HG02885 (cell line): ENCODE measurements around the gene GREM2.

Experiments used
- ATAC-seq: cut with Tn5 transposase; IDR thresholded peaks from one replicate; pipeline ENCODE4 v1.9.1; 2021; ENCODE audit warnings: mild to moderate bottlenecking; ENCODE audit not compliant: unreplicated experiment, poor library complexity

The GREM2 gene

DNA sequence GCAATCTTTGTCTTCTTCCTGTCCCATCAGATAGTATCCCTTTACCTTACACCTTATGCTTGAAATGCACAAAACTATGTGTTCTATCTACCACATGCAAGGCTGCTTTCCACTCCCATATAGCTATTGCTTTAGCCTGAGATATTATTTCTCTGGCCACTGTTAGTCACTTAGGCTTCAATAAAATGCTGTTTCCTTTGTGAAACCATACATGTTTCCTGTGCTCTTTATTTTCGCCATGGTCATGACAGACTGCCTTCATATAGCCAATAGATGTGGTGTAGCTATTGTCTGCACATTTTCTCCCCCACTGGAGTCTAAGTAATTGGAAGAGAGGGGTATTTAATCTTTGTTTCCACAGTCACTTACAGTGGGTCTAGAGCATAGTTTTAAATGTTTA lies 108.4 kb downstream of the GREM2 start:
- ATAC-seq, result no peak

GRCh38 chr1:240503036-240503435 lies 108.9 kb downstream of the GREM2 start:
- no peak for ATAC-seq

DNA sequence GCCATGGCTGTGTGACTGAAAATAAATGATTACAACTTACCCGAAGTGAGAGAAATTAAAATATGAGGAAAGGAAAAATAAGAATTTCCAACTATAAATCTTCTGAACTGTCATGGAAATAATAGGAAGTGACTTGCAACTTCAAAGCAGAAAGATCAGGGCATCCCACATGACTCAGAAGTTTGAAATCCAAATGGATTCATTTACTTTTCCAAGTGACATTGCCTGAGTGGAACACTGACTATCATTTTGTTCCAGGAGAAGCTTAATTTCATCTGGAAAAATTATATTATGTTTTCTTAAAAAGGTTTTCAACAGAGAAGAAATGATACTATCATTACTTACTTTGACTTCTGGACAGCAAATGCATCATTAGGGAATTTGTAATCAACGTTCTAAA lies 110.8 kb downstream of the GREM2 start:
- no peak for ATAC-seq

- ATAC-seq, result no peak
These were observed 111.3 kb downstream of the GREM2 start for GRCh38 chr1:240500647-240501046.

DNA sequence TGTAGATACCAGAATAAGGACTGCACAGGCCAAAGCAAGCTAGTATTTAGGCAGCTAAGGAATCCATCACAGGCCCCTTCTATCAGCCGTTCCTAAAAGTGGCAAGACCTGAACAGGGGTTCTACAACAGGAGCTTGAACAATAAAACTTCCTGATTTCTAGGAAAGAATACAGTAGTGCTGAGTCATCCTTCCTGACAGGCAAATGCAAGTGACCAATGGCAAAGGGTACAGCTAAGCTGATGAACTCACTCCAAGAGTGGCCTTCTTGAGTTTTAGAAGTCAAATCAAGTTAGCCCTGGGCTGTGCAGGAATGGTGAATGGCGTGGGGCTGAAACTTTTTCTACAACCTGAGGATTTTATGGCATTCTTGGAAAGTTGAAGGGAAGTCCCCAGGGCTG lies 112.9 kb downstream of the GREM2 start:
- no peak for ATAC-seq

DNA sequence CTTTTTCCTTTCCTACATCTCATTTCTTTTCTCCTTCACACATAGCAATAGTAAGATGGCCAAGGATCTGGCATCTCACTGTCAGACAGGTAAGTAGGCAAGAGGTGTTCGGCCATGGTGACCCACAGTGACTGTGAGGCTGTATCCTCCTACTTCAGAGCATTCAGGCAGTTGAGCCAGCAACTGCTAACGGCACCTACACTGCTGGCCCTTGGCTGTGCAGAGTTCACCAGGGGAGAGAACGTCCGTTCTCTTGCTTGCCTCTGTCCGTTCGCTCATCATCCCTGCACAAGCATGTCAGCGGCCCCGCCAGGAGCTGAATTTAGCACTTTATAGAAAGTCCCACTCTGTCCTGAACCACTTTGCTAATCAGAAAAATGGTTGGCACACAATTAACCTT lies 113.6 kb downstream of the GREM2 start:
- ATAC-seq, result no peak

- ATAC-seq, result no peak
These were observed 114.0 kb downstream of the GREM2 start for GRCh38 chr1:240497908-240498307.

- ATAC-seq, result no peak
These were observed 115.0 kb downstream of the GREM2 start for GRCh38 chr1:240496941-240497340.

- ATAC-seq, result no peak
These were observed 115.6 kb downstream of the GREM2 start for GRCh38 chr1:240496356-240496755.

GRCh38 chr1:240495601-240496000 lies 116.4 kb downstream of the GREM2 start:
- ATAC-seq, result no peak

- no peak for ATAC-seq
These were observed 119.0 kb downstream of the GREM2 start for GRCh38 chr1:240492832-240493440.

DNA sequence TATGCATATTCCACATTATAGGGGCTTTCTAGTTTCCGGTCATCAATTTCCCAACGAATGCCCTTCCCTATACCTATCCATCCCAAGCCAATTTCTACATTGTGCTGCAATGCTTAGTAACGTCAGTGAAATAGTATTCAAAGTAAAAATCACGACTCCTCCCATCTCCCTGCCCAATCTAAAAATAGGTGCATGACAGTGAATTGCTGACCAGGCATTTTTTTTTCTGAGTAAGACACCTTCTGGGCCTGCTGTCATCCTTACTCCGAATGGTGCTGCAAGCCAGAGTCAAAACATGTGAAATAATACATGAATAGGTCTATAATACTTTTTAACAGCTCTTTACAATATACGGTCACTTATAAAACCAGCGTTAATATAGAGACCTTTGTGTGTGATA lies 120.2 kb downstream of the GREM2 start:
- no peak for ATAC-seq

DNA sequence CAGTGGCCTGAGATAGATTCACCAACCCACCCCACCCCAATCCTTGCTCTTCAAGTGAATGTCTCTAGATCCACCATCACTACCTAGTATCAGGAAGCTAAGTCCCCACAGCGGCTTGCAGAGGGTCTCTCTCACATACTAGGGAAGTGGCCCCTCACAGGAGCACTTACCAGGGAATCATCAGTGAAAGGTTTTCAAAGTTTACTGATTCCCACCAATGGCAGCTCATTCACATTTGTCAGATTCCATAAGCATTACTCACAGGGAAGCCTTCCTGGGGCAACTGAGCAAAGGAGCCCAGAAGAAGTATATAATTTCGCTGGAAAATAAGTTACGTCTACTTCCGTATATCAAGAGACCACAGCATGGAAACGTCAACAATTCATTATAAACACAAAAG lies 120.8 kb downstream of the GREM2 start:
- no peak for ATAC-seq

- no peak for ATAC-seq
These were observed 124.5 kb downstream of the GREM2 start for GRCh38 chr1:240487493-240487892.

DNA sequence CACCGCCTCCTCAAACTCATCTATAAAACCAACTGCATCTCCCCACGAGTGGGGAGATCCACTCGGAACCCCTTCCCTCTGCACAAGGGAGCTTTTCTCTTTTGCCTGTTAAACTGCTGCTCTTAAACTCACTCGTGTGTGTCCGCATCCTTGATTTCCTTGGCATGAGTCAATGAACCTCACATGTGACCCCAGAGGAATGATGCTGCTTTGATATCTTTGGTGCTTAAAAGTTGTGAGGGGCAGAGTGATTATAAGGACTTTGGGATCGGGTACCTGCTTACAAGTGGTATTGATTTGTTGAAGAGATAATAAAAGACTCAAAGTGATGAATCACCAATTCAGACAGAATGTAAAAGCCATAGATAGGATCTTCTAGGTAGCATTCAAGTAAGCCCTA lies 125.3 kb downstream of the GREM2 start:
- no peak for ATAC-seq

- ATAC-seq, result no peak
These were observed 127.0 kb downstream of the GREM2 start for GRCh38 chr1:240484804-240485443.

DNA sequence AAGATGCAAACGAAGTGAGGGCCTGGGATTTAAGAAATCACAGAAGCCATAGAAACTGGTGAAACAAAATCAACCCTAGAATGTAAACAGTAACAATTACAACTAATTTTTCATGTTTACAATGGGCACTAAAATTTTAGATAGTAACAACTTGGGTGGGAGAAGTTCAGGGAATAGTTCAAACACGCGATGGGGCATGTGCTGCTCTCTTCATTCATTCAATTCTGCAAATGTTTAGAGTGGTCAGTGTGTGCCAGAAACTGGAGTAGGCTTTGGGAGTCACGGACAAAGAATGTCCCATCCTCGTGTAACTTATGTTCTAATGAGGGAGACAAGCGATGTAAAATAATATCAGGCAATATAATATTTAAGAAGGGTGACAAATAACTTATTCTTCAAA lies 133.4 kb downstream of the GREM2 start:
- ATAC-seq, result no peak

- no peak for ATAC-seq
These were observed 136.1 kb downstream of the GREM2 start for GRCh38 chr1:240475832-240476231.

GRCh38 chr1:240474133-240474614 lies 137.8 kb downstream of the GREM2 start:
- no peak for ATAC-seq

DNA sequence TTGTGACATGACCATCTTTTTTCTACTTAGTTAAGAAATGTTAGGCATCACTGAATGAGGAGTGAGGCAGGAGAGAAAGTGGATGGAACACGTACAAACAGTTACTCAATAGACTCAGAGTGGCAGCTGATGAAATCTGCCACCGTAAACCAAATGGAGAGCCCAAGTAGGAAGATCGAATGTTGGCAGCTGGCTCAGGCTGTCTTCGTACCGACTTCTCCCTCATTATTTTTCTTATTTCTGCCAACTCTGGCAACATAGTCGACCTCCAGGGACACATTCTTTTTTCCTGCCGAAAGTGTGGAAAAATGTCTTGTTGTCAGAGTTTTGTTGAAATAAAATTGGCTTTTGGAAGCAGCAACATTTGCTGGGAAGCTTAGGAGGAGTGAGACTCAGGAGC lies 143.3 kb downstream of the GREM2 start:
- ATAC-seq, result no peak

DNA sequence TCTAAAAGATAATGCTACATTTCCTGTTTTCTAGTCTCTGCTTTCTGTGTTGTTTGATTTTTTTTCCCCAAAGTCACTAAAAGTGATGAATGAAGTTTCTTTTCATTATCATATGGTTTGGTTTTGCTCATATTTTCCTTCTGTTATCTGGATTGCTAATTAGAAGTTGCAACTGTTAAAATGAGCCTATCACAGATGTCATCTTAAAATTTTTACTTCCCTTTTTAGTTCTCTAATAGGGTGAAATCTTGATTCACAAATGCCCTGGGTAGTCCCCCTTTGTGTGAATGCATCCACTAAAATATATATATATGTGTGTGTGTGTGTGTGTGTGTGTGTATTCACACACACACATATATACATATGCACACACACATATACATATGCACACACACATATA lies 144.1 kb downstream of the GREM2 start:
- no peak for ATAC-seq

DNA sequence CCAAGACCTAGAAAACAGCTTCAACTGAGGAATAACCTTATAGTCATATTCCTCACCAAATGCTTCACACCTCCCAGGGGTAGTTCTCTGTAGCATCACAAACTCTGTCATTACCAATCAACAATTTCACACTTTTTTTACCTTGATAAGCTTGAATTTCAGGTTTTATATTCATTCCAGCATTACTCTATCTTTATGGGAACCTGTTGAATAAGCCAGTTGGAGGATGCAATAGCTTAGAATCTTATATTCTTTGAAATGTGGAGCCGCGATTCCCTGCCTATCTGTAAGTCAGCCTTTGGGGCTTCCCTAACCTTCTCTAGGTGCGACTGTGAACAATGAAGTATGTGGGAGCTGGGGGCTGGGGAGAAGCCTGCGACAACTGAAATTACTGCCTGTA lies 145.4 kb downstream of the GREM2 start:
- ATAC-seq, result no peak
